K562 treated with DMSO at 1 percent for 12 hours (cell line): ENCODE results near the gene RBM26. TPM values are rescaled to one million over a fixed set of nuclear protein-coding genes. Genes with fewer than 3 reads are reported as not detected.

Experiments used
- total RNA-seq: library from RNA; unstranded; fragments of 300-600 nt; gene quantifications from 2 replicates; pipeline ENCODE4 v1.2.3, GENCODE V29; 2022; ENCODE audit not compliant: insufficient read depth

Gene RBM26
- total RNA-seq = 2.5 and 11.5 TPM in 2 replicates

DNA sequence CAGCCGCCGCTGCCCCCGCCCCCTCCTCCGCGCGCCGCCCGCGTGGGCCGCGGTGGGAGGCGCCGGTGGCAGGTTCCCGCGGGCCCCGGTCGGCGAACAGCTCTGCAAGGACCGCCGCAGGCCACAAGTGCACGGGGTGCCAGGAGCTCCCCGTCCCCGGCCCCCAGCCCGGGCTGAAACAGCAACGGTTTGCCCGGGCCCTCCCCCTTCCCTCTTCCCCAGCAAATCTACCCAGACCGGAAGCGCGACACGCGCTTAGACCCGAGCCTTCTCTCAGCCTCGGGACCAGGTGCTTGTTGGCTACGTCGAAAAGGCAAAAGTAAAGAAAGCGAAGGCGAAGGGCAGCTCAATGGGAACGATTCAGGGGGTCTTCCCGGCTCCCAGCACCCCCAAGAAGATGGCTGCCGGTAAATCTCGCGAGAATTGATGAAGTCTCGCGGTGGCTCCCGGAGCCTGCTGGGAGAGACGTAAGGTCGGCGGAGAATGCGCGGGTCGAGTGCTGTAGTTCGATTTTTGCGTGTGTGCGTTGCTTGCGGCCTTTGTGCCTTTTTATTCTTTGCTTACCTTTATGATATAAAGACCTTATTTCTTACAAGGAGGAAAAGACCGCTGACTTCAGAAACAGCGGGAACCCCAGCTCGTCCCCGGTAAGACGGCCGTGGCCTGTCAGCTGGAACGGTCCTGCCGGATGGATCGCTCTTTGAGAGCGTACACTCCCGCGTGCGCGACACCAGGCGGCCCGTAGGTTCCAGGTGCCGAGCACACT lies at the start of gene RBM26:
RBM26 (minus strand) TSS at position 425 of the 766 bp plus-strand sequence. CDS start 481 bp downstream, outside the sequence.

Other genes with a start within 250 kb of the RBM26 start
- gene NDFIP2, start 74.9 kb upstream of the RBM26 start, total RNA-seq = 13.3 and 42.9 TPM in 2 replicates